Measurements from ENCODE around the gene IGFL3.
A peak's percentile ranks its signal among the peaks of the same experiment; 100 is the strongest.
"Not testable (repeated sequence)": the region's sequence is repeated elsewhere in the genome, so short reads cannot be mapped to it uniquely, and the experiment has no call there.

IGFL3 gene

GRCh38 chr19:46088101-46088500, 36.4 kb downstream of the IGFL3 start:
- no peaks in the 10 kb centered on the region for H3K4me1 ChIP-seq (ENCODE audit: insufficient read depth, low read length)
- H3K4me3 ChIP-seq (ENCODE audit: low read length): no peak overlapping the region
- no peaks in the 10 kb centered on the region for H3K27me3 ChIP-seq (ENCODE audit: insufficient read depth, low read length)
- no peaks in the 10 kb centered on the region for H3K9me3 ChIP-seq (ENCODE audit: insufficient read depth, low read depth, low read length)
- no peak overlapping the region for H3K27ac ChIP-seq (ENCODE audit: low read length)
- H3K9ac ChIP-seq (ENCODE audit: low read depth, low read length): no peak overlapping the region
- H3K36me3 ChIP-seq (ENCODE audit: insufficient read depth, low read depth, low read length): no peaks in the 10 kb centered on the region

GRCh38 chr19:46085888-46086287, 38.6 kb downstream of the IGFL3 start:
- Histone ChIP-seq H3K9ac (ENCODE audit: low read depth, low read length) (no peak overlapping the region), H3K9me3 (ENCODE audit: insufficient read depth, low read depth, low read length) (no peaks in the 10 kb centered on the region), H3K27ac (ENCODE audit: low read length) (no peak overlapping the region), H3K4me3 (ENCODE audit: low read length) (no peak overlapping the region), H3K27me3 (ENCODE audit: insufficient read depth, low read length) (no peaks in the 10 kb centered on the region), H3K4me1 (ENCODE audit: insufficient read depth, low read length) (0 out of 2 replicates have a peak, but pooled peaks cover 3% of the 10 kb centered on the region), H3K36me3 (ENCODE audit: insufficient read depth, low read depth, low read length) (no peaks in the 10 kb centered on the region)

- 0 out of 2 replicates have a peak, but pooled peaks cover 3% of the 10 kb centered on the region for H3K4me1 ChIP-seq (ENCODE audit: insufficient read depth, low read length)
- H3K27ac ChIP-seq (ENCODE audit: low read length): no peak overlapping the region
- H3K9me3 ChIP-seq (ENCODE audit: insufficient read depth, low read depth, low read length): no peaks in the 10 kb centered on the region
- peaks cover 10% of the 10 kb centered on the region; the same call in 1 of the 2 replicates for H3K27me3 ChIP-seq (ENCODE audit: insufficient read depth, low read length)
- no peak overlapping the region for H3K9ac ChIP-seq (ENCODE audit: low read depth, low read length)
- no peaks in the 10 kb centered on the region for H3K36me3 ChIP-seq (ENCODE audit: insufficient read depth, low read depth, low read length)
- no peak overlapping the region for H3K4me3 ChIP-seq (ENCODE audit: low read length)
These were observed 41.8 kb downstream of the IGFL3 start for GRCh38 chr19:46082728-46083050.

- no peak overlapping the region for H3K4me3 ChIP-seq (ENCODE audit: low read length)
- H3K36me3 ChIP-seq (ENCODE audit: insufficient read depth, low read depth, low read length): no peaks in the 10 kb centered on the region
- H3K4me1 ChIP-seq (ENCODE audit: insufficient read depth, low read length): peaks cover 3% of the 10 kb centered on the region; the same call in 1 of the 2 replicates
- H3K27me3 ChIP-seq (ENCODE audit: insufficient read depth, low read length): peaks cover 14% of the 10 kb centered on the region
- no peak overlapping the region for H3K9ac ChIP-seq (ENCODE audit: low read depth, low read length)
- H3K27ac ChIP-seq (ENCODE audit: low read length): no peak overlapping the region
- H3K9me3 ChIP-seq (ENCODE audit: insufficient read depth, low read depth, low read length): no peaks in the 10 kb centered on the region
These were observed 42.4 kb downstream of the IGFL3 start for GRCh38 chr19:46081928-46082727.

- Histone ChIP-seq H3K4me1 (ENCODE audit: insufficient read depth, low read length) (peaks cover 3% of the 10 kb centered on the region; the same call in 1 of the 2 replicates), H3K9ac (ENCODE audit: low read depth, low read length) (no peak overlapping the region), H3K27ac (ENCODE audit: low read length) (no peak overlapping the region), H3K27me3 (ENCODE audit: insufficient read depth, low read length) (peaks cover 30% of the 10 kb centered on the region), H3K36me3 (ENCODE audit: insufficient read depth, low read depth, low read length) (no peaks in the 10 kb centered on the region), H3K4me3 (ENCODE audit: low read length) (no peak overlapping the region), H3K9me3 (ENCODE audit: insufficient read depth, low read depth, low read length) (no peaks in the 10 kb centered on the region)
These were observed 43.9 kb downstream of the IGFL3 start for GRCh38 chr19:46080561-46080960.

GRCh38 chr19:46079576-46079975, 44.9 kb downstream of the IGFL3 start:
- peaks cover 39% of the 10 kb centered on the region for H3K27me3 ChIP-seq (ENCODE audit: insufficient read depth, low read length)
- no peaks in the 10 kb centered on the region for H3K9me3 ChIP-seq (ENCODE audit: insufficient read depth, low read depth, low read length)
- H3K4me1 ChIP-seq (ENCODE audit: insufficient read depth, low read length): peaks cover 3% of the 10 kb centered on the region; the same call in 1 of the 2 replicates
- H3K27ac ChIP-seq (ENCODE audit: low read length): no peak overlapping the region
- H3K9ac ChIP-seq (ENCODE audit: low read depth, low read length): no peak overlapping the region
- H3K36me3 ChIP-seq (ENCODE audit: insufficient read depth, low read depth, low read length): no peaks in the 10 kb centered on the region
- H3K4me3 ChIP-seq (ENCODE audit: low read length): no peak overlapping the region

- H3K4me3 ChIP-seq (ENCODE audit: low read length); H3K36me3 ChIP-seq (ENCODE audit: insufficient read depth, low read depth, low read length); H3K9ac ChIP-seq (ENCODE audit: low read depth, low read length); H3K9me3 ChIP-seq (ENCODE audit: insufficient read depth, low read depth, low read length); H3K27ac ChIP-seq (ENCODE audit: low read length); H3K4me1 ChIP-seq (ENCODE audit: insufficient read depth, low read length): not testable (repeated sequence)
- H3K27me3 ChIP-seq (ENCODE audit: insufficient read depth, low read length): peaks cover 39% of the 10 kb centered on the region
These were observed 45.7 kb downstream of the IGFL3 start for GRCh38 chr19:46078573-46079332.

- Histone ChIP-seq H3K4me3 (ENCODE audit: low read length) (peak overlapping the region; percentile 76; the same call in 1 of the 2 replicates), H3K9ac (ENCODE audit: low read depth, low read length) (no peak overlapping the region), H3K4me1 (ENCODE audit: insufficient read depth, low read length) (peaks cover 3% of the 10 kb centered on the region; the same call in 1 of the 2 replicates), H3K27ac (ENCODE audit: low read length) (no peak overlapping the region), H3K27me3 (ENCODE audit: insufficient read depth, low read length) (peaks cover 39% of the 10 kb centered on the region), H3K36me3 (ENCODE audit: insufficient read depth, low read depth, low read length) (no peaks in the 10 kb centered on the region), H3K9me3 (ENCODE audit: insufficient read depth, low read depth, low read length) (no peaks in the 10 kb centered on the region)
These were observed 46.7 kb downstream of the IGFL3 start for GRCh38 chr19:46077815-46078167.

- Histone ChIP-seq H3K4me1 (ENCODE audit: insufficient read depth, low read length) (no peaks in the 10 kb centered on the region; the same call in 1 of the 2 replicates), H3K27ac (ENCODE audit: low read length) (no peak overlapping the region), H3K36me3 (ENCODE audit: insufficient read depth, low read depth, low read length) (no peaks in the 10 kb centered on the region), H3K9me3 (ENCODE audit: insufficient read depth, low read depth, low read length) (no peaks in the 10 kb centered on the region), H3K4me3 (ENCODE audit: low read length) (peak overlapping the region; percentile 76), H3K9ac (ENCODE audit: low read depth, low read length) (peak overlapping the region; percentile 24; the same call in 1 of the 2 replicates), H3K27me3 (ENCODE audit: insufficient read depth, low read length) (peaks cover 43% of the 10 kb centered on the region)
These were observed 47.3 kb downstream of the IGFL3 start for GRCh38 chr19:46076951-46077814.

GRCh38 chr19:46076031-46076880, 48.2 kb downstream of the IGFL3 start:
- no peak overlapping the region for H3K27ac ChIP-seq (ENCODE audit: low read length)
- H3K9ac ChIP-seq (ENCODE audit: low read depth, low read length): no peak overlapping the region
- H3K9me3 ChIP-seq (ENCODE audit: insufficient read depth, low read depth, low read length): no peaks in the 10 kb centered on the region
- H3K4me1 ChIP-seq (ENCODE audit: insufficient read depth, low read length): no peaks in the 10 kb centered on the region; the same call in 1 of the 2 replicates
- H3K4me3 ChIP-seq (ENCODE audit: low read length): peak overlapping the region; percentile 76
- H3K36me3 ChIP-seq (ENCODE audit: insufficient read depth, low read depth, low read length): no peaks in the 10 kb centered on the region
- peaks cover 48% of the 10 kb centered on the region for H3K27me3 ChIP-seq (ENCODE audit: insufficient read depth, low read length)

Data from iPS-20b (cell line).